ENCODE data around the gene TENM4. TPM values are rescaled to one million over a fixed set of nuclear protein-coding genes. Genes with fewer than 3 reads are reported as not detected.

The TENM4 gene
- total RNA-seq, 2 donors from 2014 or later: 68.2 to 130 TPM

DNA sequence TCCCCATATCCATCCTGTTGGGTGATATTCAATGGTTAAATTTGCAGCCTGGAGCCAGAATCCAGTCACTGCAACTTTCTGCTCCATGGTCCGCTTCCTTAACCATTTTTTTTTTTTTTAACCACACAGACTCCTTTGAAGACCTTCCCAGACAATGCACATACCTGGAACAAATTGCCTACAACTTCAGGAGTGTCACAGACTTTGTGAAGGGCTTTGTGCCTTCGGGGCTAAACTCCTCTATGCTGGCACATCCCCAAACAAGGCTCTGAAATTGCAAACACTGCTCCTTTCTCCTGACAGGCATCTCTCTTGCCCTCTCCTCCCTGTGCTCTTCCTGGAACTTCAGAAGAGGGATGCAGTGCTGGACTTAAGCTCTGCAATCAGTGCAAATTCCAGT, 40.6 kb downstream of the TENM4 start:
- H3K4me3 Mint-ChIP-seq: no peak overlapping the region
- TF ChIP-seq CTCF (conservative IDR thresholded peaks at IDR 0.05): no peak
- H3K4me1 Mint-ChIP-seq: peaks cover 23% of the 10 kb centered on the region
- H3K9me3 ChIP-seq (ENCODE audit: control insufficient read depth, low read length): no peaks in the 10 kb centered on the region
- H3K36me3 Mint-ChIP-seq (ENCODE audit: low read depth): peaks cover 14% of the 10 kb centered on the region
- no peak overlapping the region for H3K27ac Mint-ChIP-seq
- 75 to 87% methylated on average over 1 to 2 of the region's 2 CpGs for WGBS, 2 experiments (ENCODE audit: insufficient coverage in 1 of 2, insufficient read length in 1 of 2)
- peak overlapping the region; percentile 23 for H3K4me3 ChIP-seq (ENCODE audit: low read length)
- peaks cover 30% of the 10 kb centered on the region for H3K4me1 ChIP-seq (ENCODE audit: control insufficient read depth, insufficient read depth, low read length)
- DNase-seq: no peak
- H3K27me3 Mint-ChIP-seq (ENCODE audit: insufficient read depth): no peaks in the 10 kb centered on the region
- H3K27ac ChIP-seq (ENCODE audit: low read depth, low read length): no peak overlapping the region
- no peaks in the 10 kb centered on the region for H3K36me3 ChIP-seq (ENCODE audit: control insufficient read depth, insufficient read depth, low read length)
- H3K9me3 Mint-ChIP-seq: peaks cover 2% of the 10 kb centered on the region
- H3K27me3 ChIP-seq (ENCODE audit: control insufficient read depth, insufficient read depth, low read length, poor library complexity, severe bottlenecking): no peaks in the 10 kb centered on the region
- no peak overlapping the region for H3K9ac ChIP-seq (ENCODE audit: extremely low read depth, low read length, poor library complexity, severe bottlenecking)

DNA sequence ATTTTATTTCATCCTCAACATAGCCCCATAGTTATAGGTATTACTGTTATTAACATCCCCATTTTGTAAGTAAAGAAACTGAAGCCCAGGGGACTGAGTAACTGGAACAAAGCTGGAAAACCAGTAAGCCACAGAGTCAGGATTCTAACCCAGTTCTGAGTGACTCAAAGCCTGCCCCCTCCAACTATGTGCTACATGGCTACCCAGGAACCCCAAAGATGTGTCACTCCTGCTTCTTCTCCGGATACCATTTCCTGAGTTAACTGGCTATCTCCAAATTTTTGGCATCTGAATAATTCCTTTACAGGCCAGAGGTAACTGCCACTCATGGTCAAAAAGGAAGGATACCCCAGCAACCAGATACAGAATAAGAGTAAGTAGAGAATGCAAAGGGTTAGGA, 43.6 kb downstream of the TENM4 start:
- no peak for TF ChIP-seq CTCF (conservative IDR thresholded peaks at IDR 0.05)
- no peaks in the 10 kb centered on the region for H3K27me3 Mint-ChIP-seq (ENCODE audit: insufficient read depth)
- 80 to 100% methylated on average over 1 of the region's 1 CpG for WGBS, 2 experiments (ENCODE audit: insufficient coverage in 1 of 2, insufficient read length in 1 of 2)
- H3K36me3 Mint-ChIP-seq (ENCODE audit: low read depth): peaks cover 5% of the 10 kb centered on the region
- peaks cover 39% of the 10 kb centered on the region for H3K4me1 Mint-ChIP-seq
- Histone ChIP-seq H3K27ac (ENCODE audit: low read depth, low read length) (no peak overlapping the region), H3K9me3 (ENCODE audit: control insufficient read depth, low read length) (no peaks in the 10 kb centered on the region), H3K27me3 (ENCODE audit: control insufficient read depth, insufficient read depth, low read length, poor library complexity, severe bottlenecking) (no peaks in the 10 kb centered on the region), H3K4me1 (ENCODE audit: control insufficient read depth, insufficient read depth, low read length) (peaks cover 53% of the 10 kb centered on the region), H3K4me3 (ENCODE audit: low read length) (no peak overlapping the region), H3K9ac (ENCODE audit: extremely low read depth, low read length, poor library complexity, severe bottlenecking) (no peak overlapping the region), H3K36me3 (ENCODE audit: control insufficient read depth, insufficient read depth, low read length) (no peaks in the 10 kb centered on the region)
- no peak overlapping the region for H3K4me3 Mint-ChIP-seq
- peaks cover 2% of the 10 kb centered on the region for H3K9me3 Mint-ChIP-seq
- no peak for DNase-seq
- no peak overlapping the region for H3K27ac Mint-ChIP-seq

DNA sequence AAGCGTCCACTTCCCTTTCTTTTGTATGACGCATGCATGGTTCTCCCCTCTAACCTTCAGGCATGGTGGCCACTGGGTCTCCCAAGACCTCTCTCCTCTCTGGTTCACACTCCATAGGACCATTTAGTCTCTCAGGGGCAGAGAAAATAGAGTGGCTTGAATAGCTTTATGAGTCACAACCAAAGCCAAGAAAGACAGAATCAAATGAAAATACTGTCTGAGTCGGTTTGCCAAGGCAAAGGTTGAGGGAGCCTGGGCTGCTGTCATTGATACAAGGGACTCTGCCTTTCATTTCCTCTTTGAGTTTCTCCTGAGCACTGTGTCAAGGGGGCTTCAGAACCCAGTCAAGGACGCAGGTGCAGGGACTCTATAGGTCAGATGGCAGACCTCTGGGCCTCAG, 44.2 kb downstream of the TENM4 start:
- H3K27me3 Mint-ChIP-seq (ENCODE audit: insufficient read depth): no peaks in the 10 kb centered on the region

More for the DNA sequence above, 44.2 kb downstream of the TENM4 start:
- Mint-ChIP-seq H3K9me3 (peaks cover 1% of the 10 kb centered on the region), H3K36me3 (ENCODE audit: low read depth) (peaks cover 2% of the 10 kb centered on the region), H3K4me3 (no peak overlapping the region), H3K27ac (no peak overlapping the region), H3K4me1 (peaks cover 43% of the 10 kb centered on the region)
- Histone ChIP-seq H3K4me3 (ENCODE audit: low read length) (no peak overlapping the region), H3K27ac (ENCODE audit: low read depth, low read length) (no peak overlapping the region), H3K9ac (ENCODE audit: extremely low read depth, low read length, poor library complexity, severe bottlenecking) (no peak overlapping the region), H3K4me1 (ENCODE audit: control insufficient read depth, insufficient read depth, low read length) (peaks cover 54% of the 10 kb centered on the region), H3K9me3 (ENCODE audit: control insufficient read depth, low read length) (no peaks in the 10 kb centered on the region), H3K27me3 (ENCODE audit: control insufficient read depth, insufficient read depth, low read length, poor library complexity, severe bottlenecking) (no peaks in the 10 kb centered on the region), H3K36me3 (ENCODE audit: control insufficient read depth, insufficient read depth, low read length) (no peaks in the 10 kb centered on the region)
- DNase-seq: no peak
- 90 to 93% methylated on average over 2 to 4 of the region's 4 CpGs for WGBS, 2 experiments (ENCODE audit: insufficient coverage in 1 of 2, insufficient read length in 1 of 2)
- TF ChIP-seq CTCF (conservative IDR thresholded peaks at IDR 0.05): no peak

Measured in endodermal cell (in vitro differentiated cells).